HK-2 (cell line): ENCODE results near the gene SLCO3A1.

Experiments
- DNase-seq: peaks from one replicate; pipeline ENCODE4 v3.0.0-alpha.2; 2018; ENCODE audit not compliant: unreplicated experiment

The SLCO3A1 gene

DNA sequence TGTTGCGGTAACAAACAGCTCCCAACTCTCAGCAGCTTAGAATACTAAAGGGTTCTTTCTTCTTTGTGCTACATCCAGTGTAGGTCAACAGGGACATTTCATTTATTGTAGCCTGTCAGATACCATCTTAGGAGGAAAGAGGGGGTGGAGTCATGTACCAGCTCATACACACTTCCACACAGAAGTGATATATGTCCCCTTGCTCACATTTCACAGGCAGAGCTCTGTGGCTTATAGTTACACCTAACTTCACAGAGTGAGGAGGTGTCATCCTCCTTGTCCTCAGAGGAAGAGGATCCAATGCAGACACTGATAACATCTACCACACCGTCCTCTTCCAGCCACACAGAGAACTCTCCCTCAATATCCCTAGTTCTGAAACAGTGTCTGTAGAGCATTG is 247.2 kb downstream of the SLCO3A1 start:
- no peak for DNase-seq

DNA sequence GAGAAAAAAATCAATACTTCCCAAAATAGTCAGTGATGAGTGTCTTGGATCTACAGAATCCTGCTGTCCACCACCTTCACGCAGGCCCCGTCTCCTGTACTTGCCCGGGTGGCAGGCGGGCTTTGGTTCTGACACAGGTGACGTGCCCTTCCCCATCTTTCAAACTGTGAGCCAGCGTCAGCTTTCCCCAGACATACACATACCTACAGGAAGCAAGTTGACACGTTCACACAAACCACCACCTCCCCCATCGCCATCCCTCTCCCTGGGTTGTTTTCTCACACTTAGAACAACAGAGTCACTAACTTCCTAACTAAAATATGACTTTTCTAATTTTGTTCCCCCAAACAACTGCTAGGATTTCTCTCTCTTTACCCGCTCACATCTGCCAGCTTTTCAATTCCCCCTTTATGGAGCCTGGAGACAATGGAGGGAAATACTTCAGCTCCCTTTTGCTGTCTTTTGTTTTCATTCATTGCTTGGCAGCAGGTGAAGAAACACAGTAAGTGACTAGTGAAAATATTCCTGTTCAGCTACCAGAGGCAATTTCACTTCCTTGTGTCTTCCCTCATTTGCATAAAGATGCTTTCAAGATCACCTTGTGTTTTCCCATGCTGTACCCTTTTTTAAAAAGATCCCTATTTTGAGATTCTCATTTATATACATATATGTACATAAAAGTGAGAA is 248.3 kb downstream of the SLCO3A1 start:
- no peak for DNase-seq

DNA sequence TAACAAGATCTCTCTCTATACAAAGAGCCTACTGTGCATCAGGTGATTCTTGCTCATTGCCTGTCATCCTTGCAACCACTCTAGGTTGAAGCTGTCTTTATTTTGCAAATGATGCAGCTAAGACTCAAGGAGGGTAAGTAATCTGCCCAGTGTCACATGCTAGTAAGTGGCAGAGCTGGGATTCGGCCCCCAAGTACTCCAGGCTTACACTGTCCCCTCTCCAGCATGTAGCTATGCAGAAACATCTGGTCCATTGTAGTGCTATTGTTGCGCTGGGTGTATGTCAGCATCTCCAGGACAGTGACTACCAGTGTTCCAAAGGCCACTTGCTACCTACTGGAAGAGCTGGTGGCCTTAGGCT is 248.9 kb downstream of the SLCO3A1 start:
- DNase-seq = no peak

DNA sequence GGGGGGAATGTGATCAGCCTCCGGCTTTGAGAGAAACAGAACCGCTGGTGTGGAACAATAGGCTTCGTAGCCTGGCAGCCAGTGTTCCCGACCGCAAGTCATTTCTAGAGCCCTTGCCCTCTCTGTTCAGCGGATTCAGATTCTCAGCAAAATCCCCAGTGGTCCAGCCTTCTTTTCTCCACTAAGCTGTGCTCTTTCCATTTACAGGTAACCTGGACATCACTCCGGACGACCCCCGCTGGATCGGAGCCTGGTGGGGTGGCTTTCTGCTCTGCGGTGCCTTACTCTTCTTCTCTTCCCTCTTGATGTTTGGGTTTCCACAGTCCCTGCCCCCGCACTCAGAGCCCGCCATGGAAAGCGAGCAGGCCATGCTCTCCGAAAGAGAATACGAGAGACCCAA is 250.6 kb downstream of the SLCO3A1 start:
- no peak for DNase-seq

DNA sequence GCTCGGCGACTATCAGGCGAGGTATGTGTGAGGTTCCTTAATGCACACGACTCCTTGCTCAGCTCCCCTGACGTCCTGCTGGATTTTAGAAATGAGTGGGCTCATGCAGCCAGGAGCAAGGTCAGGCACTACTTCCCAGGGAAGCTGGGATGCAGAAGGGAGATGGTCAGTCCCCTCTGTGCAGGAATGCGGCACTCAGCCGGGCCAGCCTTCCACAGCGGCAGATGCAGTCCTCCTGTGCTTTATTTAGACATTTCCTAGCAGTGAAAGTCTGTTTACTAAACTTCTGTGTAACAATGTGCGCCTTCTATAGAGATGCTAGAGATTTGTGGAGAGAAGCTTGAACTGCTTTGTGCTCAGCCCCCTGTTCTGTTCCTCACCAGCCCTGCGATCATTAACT is 252.1 kb downstream of the SLCO3A1 start:
- DNase-seq = no peak

DNA sequence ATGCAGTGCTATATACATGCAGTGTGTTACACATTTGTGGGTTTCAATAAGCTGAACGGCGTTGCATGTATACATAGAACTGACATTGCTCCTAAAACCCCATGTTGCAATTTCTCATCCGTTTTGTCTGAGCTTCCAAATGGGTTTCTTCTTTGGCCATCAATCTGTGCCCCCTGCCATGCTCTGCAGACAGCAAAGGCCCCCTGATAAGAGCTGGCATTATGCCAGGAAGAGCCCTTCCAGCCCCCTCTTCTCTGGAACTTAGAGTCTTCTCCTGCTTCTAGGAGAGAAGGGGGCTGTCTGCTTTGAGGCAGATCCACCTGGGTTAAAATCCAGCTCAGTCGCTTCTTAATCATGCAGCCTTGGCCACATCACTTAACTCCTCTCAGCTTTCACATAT is 254.0 kb downstream of the SLCO3A1 start:
- DNase-seq = no peak

DNA sequence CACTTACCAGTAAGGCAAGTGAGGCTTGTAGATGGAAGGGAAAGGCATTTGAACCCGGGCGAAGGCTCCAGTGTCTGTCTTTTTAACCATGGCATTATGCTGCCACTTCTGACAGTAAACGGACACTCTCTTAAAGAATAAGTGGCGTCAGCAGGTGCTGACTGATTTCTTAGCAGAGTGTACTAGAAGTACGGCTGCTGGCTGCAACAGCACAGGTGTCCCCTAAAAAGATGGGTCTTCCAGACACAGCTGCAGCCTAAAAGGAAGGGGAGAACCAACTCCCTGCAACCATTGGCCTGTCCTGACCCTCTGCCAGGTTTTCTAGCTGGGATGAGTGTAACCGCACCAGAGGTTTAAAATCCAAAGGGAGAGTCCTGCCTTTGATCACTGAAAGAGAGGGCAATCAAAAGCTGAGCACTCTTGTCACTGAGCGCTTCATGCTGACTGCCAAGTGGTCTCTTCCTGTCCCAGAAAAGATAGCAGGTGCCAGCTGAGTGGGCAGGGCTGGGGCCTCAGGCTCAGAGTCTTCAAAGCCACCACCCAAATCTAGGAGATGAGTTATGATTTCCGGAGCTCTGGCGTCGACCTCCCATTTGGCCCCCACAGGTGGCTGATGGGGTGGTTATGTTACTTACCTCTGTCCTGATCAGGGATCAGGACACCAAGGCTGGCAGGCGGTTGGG is 255.8 kb downstream of the SLCO3A1 start:
- no peak for DNase-seq

DNA sequence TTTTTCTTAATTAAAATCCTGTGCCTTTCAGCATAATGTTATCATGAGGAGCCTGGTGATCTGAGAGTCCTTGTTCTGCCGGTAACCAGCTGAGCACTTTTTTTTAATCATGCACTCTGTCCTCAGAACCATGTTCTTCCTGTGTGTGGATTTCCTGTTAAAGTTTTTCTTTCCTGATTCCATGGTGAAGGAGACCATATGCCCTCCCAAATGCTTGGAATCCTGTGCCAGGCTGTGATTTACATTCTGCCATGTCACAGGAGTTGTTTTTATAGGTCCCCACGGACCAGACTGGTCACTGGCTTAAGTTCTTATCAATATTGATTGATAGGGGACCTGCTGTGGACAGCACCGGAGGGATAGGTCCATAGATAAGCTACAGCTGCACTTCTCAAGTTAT is 257.8 kb downstream of the SLCO3A1 start:
- no peak for DNase-seq

DNA sequence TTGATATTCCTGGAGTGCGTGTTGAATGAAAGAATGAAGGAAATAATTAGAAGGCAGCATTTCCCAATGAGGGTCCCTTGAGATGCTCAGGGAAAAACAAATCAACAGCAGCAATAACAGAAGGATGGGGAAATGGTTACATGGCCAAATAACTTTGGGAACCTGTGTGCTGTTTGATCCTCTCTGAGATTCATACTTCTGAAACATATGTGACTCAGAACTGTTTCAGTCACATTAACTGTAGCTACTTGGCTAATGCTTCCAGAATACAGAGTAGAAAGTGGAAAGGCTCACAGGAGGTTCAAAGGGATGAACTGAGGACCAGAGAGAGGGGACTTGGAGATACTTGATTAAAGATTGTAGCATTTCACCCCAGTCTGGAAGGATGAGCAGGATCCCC is 258.2 kb downstream of the SLCO3A1 start:
- no peak for DNase-seq

DNA sequence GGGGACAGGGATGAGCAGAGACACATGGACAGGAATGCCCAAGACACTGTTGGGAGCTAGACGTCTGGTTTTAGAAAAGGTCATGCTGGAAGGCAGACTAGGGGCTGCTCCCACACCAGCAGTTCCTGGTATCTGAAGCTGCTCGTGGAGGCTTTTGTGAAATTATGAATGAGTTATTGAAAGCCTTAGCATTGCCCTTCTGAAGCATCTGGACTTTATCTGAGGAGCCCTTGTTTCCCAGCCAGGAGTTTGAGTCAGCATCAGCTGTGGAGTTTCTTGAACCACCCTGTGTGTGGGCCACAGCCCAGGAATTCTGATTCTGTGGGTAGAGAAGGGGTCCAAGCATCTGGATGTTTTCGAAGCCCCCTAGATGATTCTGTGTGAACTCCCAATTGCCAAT is 258.7 kb downstream of the SLCO3A1 start:
- no peak for DNase-seq

DNA sequence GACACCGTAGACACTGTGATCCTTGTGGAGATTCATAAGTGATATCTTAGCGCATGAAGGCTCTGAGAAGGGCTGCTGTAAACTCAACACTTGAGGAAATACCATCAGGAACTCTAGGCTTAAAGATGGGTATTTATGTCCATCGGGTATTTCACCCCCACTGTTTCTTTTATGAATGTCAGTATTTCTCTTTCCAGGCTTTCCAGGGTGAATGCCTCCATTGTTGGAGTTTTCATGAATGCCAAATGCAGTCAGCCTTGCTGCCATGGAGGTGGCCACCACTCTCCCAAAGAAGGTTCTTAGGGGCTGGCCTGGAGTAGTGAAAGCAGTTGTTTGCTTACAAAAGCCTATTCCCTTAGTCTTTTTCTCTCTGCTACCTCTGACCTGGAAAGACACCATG is 259.2 kb downstream of the SLCO3A1 start:
- no peak for DNase-seq

DNA sequence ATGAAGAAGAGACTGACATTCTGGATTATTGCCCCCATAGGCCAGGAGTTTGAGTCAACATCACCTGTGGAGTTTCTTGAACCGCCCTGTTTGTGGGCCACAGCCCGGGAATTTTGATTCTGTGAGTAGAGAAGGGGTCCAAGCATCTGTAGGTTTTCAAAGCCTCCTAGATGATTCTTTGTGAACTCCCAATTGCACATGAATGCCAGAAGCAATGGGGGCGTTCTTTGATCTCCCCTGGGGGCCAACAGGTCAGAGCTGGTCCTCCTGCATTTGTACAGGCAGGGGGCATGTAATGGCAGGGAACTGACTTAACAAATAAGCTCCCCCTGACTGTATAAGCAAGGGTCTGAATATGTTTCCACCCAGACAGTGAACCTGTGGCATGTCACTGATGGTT is 260.3 kb downstream of the SLCO3A1 start:
- DNase-seq = no peak

DNA sequence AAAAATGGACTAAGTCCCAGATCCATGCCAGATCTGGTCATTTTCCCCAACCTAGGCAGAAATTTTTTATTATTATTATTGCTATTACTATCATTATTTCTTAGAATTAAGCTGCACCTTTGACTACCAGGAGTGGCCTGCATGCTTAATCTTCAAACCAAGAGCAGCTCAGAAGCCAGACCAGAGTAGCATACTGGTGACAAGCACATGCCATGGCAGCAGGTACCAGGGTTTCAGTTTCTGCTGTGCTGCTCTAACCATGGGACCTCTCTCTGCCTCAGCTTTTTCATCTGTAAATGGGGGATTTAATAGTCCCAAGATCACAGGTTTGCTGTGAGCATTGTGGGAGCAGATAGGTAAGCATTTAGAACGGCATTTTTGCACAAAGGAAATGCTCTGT is 262.3 kb downstream of the SLCO3A1 start:
- DNase-seq = no peak

DNA sequence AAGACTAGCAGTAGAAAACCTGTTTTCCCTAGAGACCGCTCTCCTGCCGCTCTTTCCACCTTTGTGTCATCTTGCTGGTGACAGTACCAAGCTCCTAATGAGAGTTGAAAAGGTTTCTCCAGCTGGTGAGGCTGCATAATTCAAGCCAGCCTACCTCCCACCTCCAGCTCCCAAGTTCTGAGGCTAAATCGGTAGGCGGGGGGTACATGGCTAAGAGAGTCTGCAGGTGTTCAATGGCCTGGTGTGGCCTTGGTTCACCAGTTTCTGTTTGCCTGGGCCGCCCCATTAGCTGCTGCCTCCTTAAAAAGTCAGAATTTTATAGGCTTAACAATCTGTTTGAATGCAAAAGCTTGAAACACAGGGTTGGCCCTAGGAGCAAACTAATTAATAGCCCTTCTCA is 262.8 kb downstream of the SLCO3A1 start:
- DNase-seq = no peak

DNA sequence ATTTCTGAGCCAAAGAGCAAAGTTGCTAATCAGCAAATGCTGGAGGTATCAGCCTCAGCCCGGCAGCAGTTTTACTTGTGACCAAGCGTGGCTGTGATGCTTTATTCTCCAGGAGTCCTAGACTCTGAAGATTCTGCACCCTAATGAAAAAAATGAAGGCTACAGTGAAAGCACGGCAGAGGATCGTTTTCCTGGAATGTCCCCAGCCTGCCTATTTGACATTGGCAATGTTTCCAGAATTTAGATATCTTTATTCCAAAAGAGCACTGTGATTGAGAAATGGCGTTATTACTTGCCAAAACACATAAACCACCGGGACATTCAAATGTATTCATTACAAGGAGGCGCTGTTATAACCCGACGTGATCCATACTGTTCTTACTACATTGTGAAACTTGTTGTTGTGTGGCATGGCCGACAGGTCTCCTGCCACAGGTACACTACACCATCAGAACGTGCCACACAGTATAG is 263.8 kb downstream of the SLCO3A1 start:
- no peak for DNase-seq

DNA sequence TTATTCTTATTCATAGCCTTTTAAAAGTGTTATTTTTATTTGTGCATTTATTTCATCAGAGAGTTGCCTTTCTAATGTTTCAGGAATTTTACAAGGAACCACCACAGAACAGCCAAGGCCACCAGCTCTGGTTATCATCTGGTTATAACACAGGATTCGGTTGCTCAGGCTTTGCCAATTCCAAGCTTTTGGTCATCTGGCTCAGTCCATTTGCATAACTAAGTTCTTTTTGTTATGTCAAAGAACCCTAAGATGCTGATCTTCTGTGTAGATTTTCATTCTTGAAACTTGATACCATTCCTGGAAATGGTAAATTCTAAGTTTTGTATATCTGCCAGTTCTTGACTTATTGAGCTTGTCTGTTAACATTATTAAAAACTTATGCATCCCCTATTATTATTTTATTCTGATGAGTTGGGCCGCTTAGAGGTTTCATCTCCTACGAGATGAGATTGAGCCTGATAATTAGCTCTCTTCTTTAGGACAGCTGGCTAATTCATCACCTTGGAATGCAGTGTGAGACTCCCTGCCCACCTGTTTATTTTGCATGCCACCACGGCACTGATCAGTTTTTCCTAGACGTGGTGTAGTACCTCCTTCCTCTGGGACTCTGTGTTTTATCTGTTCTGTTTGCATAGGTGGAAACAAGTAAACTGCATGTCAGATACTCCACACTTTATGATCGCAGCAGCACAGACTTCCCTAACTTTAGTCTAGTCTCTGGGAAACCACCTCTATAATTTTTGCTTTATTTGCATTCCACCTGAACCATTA is 264.8 kb downstream of the SLCO3A1 start:
- DNase-seq = no peak

DNA sequence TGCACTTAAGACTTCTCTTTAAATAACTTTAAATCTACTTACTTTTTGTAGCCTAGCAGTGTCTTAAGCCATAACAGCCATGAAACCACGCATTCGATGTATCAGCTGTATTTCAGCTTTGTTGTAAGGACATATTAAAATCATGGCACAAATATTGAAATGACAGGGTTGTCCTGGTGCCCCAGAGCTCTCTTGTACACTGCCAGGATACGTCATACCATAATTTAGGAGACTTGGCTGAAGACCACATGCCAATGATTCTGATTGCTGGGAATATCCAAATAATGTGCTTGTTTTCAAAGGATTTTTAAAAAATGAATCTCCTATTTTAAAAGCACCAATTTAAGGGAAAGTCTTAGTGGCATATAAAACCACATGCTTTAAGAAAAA is 265.4 kb downstream of the SLCO3A1 start:
- no peak for DNase-seq

DNA sequence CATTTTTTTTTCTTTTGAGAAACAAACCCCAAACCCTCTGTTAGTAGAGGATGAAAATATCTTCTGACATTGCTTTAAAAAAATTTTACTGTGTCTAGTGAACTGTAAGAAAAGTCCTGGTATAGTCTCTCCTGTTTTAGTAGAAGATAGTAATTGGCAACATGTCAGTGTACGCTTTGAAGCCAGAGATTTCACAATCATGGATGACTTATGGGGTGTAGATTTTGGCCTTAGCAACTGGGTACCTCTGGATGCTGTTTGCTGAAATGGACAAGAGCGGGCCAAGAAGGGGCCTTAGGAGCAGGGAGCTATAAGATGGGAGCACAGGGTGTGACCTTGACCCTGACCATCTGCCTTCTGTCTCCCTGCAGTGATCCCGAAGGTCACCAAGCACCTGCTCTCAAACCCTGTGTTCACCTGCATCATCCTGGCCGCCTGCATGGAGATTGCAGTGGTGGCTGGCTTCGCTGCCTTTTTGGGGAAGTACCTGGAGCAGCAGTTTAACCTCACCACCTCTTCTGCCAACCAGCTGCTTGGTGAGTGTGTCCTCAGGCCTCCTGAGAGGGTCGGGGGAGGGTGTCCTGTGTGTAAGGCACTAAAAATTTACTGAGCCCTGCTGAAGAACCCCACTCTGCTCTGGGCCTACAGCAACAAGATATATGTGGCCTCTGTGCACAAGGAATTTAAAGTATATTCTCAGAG is 266.7 kb downstream of the SLCO3A1 start:
- DNase-seq = no peak

DNA sequence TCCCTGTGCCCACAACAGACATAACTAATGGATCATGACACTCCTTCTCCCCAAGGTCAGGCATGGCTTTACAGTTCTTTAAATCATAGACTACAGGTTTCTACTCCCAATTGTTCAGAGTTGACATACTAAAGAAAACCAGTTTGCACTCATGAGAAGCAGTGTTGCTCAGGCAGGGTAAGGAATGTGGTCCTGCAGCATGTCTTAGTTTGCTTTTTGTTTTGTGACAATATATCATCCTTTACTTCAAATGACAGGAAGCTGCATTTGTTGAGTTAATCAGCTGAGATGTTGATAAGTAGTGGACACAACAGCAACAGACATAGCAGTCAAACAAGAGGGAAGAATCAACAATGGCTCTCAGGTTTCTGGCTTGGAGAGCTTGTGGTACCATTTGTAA is 267.5 kb downstream of the SLCO3A1 start:
- no peak for DNase-seq

DNA sequence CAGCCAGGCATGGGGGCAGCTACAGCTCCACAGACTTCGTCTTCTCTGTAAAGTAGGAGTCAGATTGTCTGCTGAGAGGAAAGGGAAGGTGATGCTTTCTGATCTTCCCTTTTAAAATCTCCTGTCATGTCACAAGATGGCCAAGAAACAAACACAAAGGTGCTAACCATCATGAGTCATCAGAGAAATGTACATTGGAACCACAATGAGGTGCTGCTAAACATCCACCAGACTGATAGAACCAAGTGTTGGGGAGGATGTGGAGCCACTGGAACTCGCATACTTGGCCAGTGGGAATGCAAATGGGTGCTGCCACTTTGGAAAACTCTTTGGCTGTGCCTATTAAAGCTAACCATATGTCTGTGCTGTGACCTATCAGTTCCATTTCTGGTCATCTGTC is 268.8 kb downstream of the SLCO3A1 start:
- DNase-seq = no peak

DNA sequence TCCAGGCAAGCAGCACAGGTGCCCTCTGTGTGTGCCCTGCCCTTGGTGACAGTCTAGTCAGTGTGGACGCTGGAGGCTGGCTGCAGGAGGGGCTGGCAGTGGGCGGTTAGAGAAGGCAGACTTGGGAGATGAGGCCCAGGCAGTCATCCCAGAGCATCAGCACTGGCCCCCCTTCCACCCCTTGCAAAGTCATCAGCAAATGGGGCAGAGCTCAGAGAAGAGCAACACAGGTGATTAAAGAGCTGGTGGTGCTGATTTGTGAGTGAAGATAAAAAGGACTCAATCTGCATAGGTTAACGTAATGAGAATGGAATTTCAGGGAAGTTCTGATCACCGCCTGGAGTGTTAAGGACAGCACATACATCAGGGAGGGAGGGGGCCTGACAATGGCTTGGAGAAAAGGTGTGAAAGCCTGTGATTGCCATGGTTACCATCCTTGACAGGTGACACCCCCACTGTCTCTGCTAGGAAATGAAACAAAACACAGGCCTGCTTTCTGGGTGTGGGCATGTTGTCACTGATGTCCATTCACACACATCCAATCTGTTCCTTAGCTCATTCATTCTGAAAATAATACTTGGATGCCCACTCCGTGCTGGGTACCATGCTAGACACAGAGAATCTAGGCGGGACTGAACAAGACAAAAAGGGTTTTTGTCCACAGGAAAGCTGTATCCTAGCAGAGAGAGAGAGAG is 270.6 kb downstream of the SLCO3A1 start:
- DNase-seq = no peak

DNA sequence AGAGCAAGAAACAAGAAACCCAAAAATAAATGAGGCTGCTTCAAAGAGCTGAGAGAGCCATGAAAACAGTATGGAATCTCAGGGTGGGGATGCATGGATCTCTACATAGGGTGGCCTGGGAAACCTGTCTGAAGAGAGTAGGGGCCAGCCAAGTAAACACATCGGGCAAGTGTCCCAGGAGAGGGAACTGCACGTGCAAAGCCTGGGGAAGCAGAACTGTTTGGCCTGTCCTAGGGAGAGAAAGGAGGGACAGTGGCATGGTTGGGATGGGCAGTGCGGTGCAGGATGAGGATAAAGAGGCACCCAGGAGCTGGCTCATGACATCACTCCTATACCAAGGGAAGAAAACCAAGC is 271.1 kb downstream of the SLCO3A1 start:
- no peak for DNase-seq
